SH-SY5Y (cell line): ENCODE results near the gene BMP8A.

Source experiments
- GATA2 ChIP-seq: IDR thresholded peaks from 2 replicates; pipeline ENCODE4 v1.6.1; 2011; ENCODE audit warnings: mild to moderate bottlenecking, low read depth, low read length
- GATA3 ChIP-seq: IDR thresholded peaks from 2 replicates; pipeline ENCODE4 v1.6.1; 2011; ENCODE audit warnings: low read depth, mild to moderate bottlenecking, low read length, moderate library complexity

DNA sequence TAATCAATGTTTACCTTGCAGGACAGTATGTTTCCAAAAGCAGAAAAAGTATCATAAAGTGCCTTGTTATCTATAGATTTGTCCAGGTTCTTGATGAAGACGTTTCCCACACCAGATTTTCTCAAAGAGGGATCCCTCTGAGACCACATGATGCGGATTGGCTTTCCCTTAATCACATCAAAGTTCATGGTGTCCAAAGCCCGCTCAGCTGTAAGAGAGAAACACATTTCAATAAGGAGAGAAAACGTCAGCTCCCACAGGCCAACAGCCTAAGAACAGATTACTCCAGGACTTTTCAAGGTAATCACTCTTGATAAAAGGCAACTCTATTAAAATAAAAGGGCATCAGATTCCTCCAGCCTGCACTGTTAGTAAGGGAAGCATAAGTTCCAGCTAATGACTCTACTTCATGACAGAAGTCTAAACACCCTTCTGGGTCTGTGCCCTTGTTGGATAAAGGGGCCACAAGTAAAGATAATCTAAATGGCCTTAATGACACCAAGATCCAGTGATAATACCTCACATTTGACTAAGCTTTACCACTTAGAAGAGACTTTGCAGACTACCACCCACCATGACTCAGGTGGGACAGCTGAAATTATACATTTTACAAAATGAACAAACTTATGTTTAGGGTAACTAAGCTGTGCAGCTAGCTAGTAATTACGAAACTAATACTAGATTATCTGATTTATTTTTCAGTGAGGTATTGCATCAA, 81.1 kb downstream of the BMP8A start:
- no peak for TF ChIP-seq GATA3
- no peak for TF ChIP-seq GATA2
